GM19438 (cell line): ENCODE measurements around the gene GGT7.

Source experiments
- ATAC-seq: cut with Tn5 transposase; IDR thresholded peaks from one replicate; pipeline ENCODE4 v1.9.1; 2021; ENCODE audit warnings: low read depth; ENCODE audit not compliant: unreplicated experiment

The GGT7 gene

GRCh38 chr20:34797012-34797995 is 75.4 kb downstream of the GGT7 start:
- no peak for ATAC-seq
